Mesendoderm (in vitro differentiated cells): ENCODE measurements around the gene CAMTA1.

Experiments
- DNase-seq: peaks from one replicate; pipeline ENCODE4 v3.0.0; 2013
- H2AK5ac ChIP-seq: 2 replicates; pipeline ENCODE4 v1.6.1; 2013; ENCODE audit warnings: low read length, inconsistent platforms
- H2BK120ac ChIP-seq: 2 replicates; pipeline ENCODE4 v1.6.1; 2013; ENCODE audit warnings: low read depth, mild to moderate bottlenecking, low read length, moderate library complexity, mixed read lengths
- H2BK15ac ChIP-seq: replicated peaks from 2 replicates; pipeline ENCODE4 v1.6.1; 2013; ENCODE audit warnings: low read depth, mild to moderate bottlenecking, moderate library complexity
- H2BK5ac ChIP-seq: 2 replicates; pipeline ENCODE4 v1.6.1; 2013; ENCODE audit warnings: low read length, inconsistent platforms
- H3K18ac ChIP-seq: 2 replicates; pipeline ENCODE4 v1.6.1; 2013; ENCODE audit warnings: mild to moderate bottlenecking, low read length, mixed read lengths
- H3K23ac ChIP-seq: one replicate; pipeline ENCODE4 v1.6.1; 2013; ENCODE audit warnings: low read length
- H3K27ac ChIP-seq: 2 replicates; pipeline ENCODE4 v1.5.1; 2013; ENCODE audit warnings: low read depth, mild to moderate bottlenecking, inconsistent platforms, low read length, moderate library complexity
- H3K27me3 ChIP-seq: 2 replicates; pipeline ENCODE4 v1.6.1; 2013; ENCODE audit warnings: low read length, control low read depth, mild to moderate bottlenecking, inconsistent platforms; ENCODE audit not compliant: insufficient read depth, poor library complexity
- H3K36me3 ChIP-seq: 2 replicates; pipeline ENCODE4 v1.6.1; 2013; ENCODE audit warnings: low read length, inconsistent platforms; ENCODE audit not compliant: control insufficient read depth, insufficient read depth
- H3K4ac ChIP-seq: one replicate; pipeline ENCODE4 v1.6.1; 2013; ENCODE audit warnings: low read depth, mild to moderate bottlenecking, low read length, moderate library complexity
- H3K4me1 ChIP-seq: 2 replicates; pipeline ENCODE4 v1.6.1; 2013; ENCODE audit warnings: low read depth, low read length, inconsistent platforms; ENCODE audit not compliant: control insufficient read depth
- H3K4me2 ChIP-seq: 2 replicates; pipeline ENCODE4 v1.6.1; 2013; ENCODE audit warnings: low read length
- H3K4me3 ChIP-seq: 2 replicates; pipeline ENCODE4 v1.5.1; 2013; ENCODE audit warnings: mild to moderate bottlenecking, low read length
- H3K56ac ChIP-seq: one replicate; pipeline ENCODE4 v1.6.1; 2013; ENCODE audit warnings: low read length
- H3K79me1 ChIP-seq: 2 replicates; pipeline ENCODE4 v1.6.1; 2013; ENCODE audit warnings: low read length, inconsistent platforms
- H3K79me2 ChIP-seq: 2 replicates; pipeline ENCODE4 v1.6.1; 2013; ENCODE audit warnings: mild to moderate bottlenecking, low read length; ENCODE audit not compliant: control insufficient read depth, insufficient read depth
- H3K9ac ChIP-seq: 2 replicates; pipeline ENCODE4 v1.6.1; 2013; ENCODE audit warnings: low read length, inconsistent platforms
- H4K5ac ChIP-seq: one replicate; pipeline ENCODE4 v1.6.1; 2013; ENCODE audit warnings: low read length
- H4K8ac ChIP-seq: one replicate; pipeline ENCODE4 v1.6.1; 2013; ENCODE audit warnings: low read depth, mild to moderate bottlenecking, control low read depth, low read length, moderate library complexity
- WGBS: extraction: QIAGEN DNeasy Blood & Tissue Kit; methylation state at CpG from one replicate; pipeline ENCODE4 v1.1.7; 2013; ENCODE audit warnings: low lambda C conversion rate, missing lambda C conversion rate; ENCODE audit not compliant: insufficient coverage; ENCODE audit errors: extremely low coverage; 5-methylcytosine and 5-hydroxymethylcytosine counted together

CAMTA1 gene

DNA sequence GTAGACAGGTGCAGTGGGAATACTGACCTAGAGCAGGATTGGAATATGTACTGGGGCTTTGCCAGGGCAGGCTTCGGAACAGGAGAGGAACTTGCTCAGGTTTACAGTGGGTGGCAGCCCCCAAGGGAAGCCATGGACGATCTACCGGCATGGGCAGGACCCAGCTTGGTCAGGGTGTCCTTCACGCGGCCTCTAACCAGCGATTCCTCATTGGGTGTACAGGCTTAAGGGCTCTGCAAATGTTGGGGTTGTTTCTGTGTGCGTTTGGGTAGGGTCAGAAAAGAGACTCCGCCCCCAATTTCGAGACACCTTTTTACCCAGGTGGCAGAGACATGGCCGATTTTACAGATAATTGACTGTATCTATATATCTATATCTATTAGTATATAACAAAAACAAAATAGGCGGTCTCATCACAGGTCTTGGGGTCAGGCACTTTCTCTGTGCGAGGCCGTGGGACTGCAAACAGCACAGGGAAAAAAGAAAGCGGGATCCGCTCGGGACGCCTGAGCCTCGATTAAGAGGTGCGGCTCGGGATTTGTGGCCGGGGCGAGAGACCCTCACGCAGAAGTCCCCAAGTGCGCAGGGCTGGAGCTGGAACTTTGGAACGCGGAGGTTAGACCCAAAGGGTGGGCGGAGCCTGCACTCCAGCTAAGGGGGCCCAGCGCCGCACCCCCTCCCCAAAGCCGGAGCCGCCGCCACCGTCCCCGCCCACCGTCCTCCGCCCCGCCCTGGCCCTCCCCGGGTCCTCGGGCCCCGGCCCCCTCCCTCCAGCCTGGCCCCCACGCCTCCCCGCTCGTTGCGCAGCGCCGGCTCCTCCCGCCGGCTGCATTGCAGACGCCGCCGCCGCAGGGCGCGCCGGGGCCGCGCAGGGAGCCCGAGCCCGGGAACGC lies 918.3 kb downstream of the CAMTA1 start:
- WGBS: no CpG with 5 or more reads among the region's 60 CpGs

DNA sequence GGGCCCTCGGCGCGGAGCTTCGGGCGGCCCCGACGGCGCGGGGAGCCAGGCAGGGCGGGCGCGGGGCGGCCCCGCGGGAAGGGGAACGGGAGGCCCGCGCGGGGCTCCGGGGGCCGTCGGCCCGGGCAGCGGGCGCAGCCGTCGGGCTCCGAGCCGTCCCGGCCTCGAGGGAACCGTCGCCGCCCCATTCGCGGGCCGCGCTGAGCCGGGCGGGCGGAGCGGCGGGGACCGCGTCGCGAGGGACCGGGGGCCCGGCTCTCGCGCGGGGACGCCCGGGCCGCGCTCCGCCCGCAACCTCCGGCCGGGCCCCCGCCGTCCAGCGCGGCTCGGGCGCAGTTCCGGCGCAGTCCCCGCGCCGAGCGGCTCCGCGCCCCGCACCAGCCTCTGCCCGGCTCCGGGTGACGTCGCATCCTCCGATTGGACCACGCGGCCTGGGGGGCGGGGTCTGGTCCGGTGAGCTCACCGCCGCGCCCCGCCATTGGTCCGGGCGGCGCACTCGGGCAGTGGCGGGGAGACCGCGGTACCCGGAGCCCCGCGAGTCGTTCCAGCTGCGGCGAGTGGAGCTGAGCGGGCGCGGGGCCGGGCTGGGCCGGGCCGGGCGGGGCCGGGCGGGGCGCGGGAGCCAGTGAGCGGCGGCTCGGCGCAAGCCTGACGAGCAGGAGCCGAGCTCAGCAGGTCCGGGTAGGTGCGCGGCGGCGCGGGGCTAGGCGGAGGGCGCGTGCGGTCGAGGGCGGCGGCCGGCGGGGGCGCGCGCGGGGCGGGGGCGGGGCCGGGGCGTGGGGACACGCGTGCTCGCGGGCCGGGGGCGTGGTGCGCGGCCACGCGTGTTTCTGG lies 919.2 kb downstream of the CAMTA1 start:
- Histone ChIP-seq H3K4me3 (peak overlapping the region; percentile 29), H3K9ac (peak overlapping the region; percentile 61), H3K79me2 (no peaks in the 10 kb centered on the region), H3K79me1 (no peaks in the 10 kb centered on the region), H3K18ac (peak overlapping the region; percentile 86), H2BK15ac (no peak overlapping the region), H4K5ac (no peak overlapping the region), H3K4me1 (no peaks in the 10 kb centered on the region), H3K56ac (peak overlapping the region; percentile 78), H3K27me3 (peaks cover 3% of the 10 kb centered on the region), H2BK5ac (no peak overlapping the region), H3K23ac (no peak overlapping the region), H2BK120ac (no peak overlapping the region), H2AK5ac (no peak overlapping the region), H3K4me2 (peak overlapping the region; percentile 11), H4K8ac (peak overlapping the region; percentile 89), H3K27ac (no peak overlapping the region), H3K4ac (peak overlapping the region; percentile 22), H3K36me3 (no peaks in the 10 kb centered on the region)
- WGBS: no CpG with 5 or more reads among the region's 151 CpGs
- DNase-seq: peak; percentile 95

More for the DNA sequence above, 918.3 kb downstream of the CAMTA1 start:
- H3K79me1 ChIP-seq: no peaks in the 10 kb centered on the region
- H3K4me1 ChIP-seq: no peaks in the 10 kb centered on the region
- H3K4ac ChIP-seq: peak overlapping the region; percentile 22
- DNase-seq: peak; percentile 58
- H3K4me3 ChIP-seq: peak overlapping the region; percentile 29
- peak overlapping the region; percentile 37 for H3K56ac ChIP-seq
- H4K5ac ChIP-seq: no peak overlapping the region
- peak overlapping the region; percentile 11 for H3K4me2 ChIP-seq
- peak overlapping the region; percentile 89 for H4K8ac ChIP-seq
- H2AK5ac ChIP-seq: no peak overlapping the region
- H3K27me3 ChIP-seq: peaks cover 3% of the 10 kb centered on the region
- no peak overlapping the region for H2BK5ac ChIP-seq
- H3K36me3 ChIP-seq: no peaks in the 10 kb centered on the region
- H3K79me2 ChIP-seq: no peaks in the 10 kb centered on the region
- H3K9ac ChIP-seq: peak overlapping the region; percentile 61
- no peak overlapping the region for H2BK120ac ChIP-seq
- H2BK15ac ChIP-seq: no peak overlapping the region
- H3K27ac ChIP-seq: no peak overlapping the region
- H3K23ac ChIP-seq: no peak overlapping the region
- H3K18ac ChIP-seq: peak overlapping the region; percentile 86

DNA sequence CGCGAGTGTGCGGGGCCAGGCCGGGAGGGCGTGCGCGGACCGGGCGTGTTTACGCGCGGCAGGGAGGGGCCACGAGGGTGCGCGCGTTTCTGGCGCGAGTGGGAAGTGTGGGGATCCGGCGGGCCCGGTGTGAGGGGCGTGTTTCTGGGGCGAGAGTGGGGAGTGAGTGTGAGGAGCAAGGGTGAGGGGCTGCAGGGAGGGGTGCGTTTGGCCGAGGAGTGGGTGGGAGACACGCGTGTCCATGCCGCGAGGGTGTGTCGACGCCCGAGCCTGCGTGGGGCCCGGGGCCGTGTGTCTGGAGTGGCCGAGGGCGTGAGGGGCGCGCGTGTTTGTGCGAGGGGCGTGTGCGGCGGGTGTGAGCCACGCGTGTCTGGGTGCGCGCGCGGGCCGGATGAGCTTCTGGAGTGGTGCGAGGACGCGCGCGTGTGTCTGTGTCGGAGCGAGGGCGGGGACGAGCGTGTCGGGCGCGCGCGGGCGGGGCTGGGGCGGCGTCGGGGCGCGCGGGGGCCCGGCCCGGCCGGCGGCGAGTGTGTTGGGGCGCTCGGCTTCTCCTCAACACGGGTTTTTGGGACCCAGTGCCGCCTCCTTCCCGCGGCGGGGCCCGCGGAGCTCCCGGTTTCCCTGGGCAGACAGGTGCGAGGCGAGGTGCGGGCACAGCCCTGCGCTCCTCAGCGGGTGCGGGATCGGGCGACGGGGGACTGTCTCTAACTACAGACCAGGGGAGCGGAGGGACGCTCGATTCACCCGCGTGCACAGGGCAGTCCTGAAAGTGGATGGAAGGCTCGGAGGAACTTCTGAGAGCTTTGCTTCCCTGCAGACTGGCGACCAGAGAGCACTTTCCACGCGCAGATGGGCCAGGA lies 920.0 kb downstream of the CAMTA1 start:
- H3K79me2 ChIP-seq: no peaks in the 10 kb centered on the region
- no peaks in the 10 kb centered on the region for H3K79me1 ChIP-seq
- H3K18ac ChIP-seq: peak overlapping the region; percentile 56
- WGBS: no CpG with 5 or more reads among the region's 106 CpGs
- peaks cover 3% of the 10 kb centered on the region for H3K27me3 ChIP-seq
- no peak overlapping the region for H2BK15ac ChIP-seq
- H3K23ac ChIP-seq: peak overlapping the region; percentile 80
- peak overlapping the region; percentile 48 for H3K4me2 ChIP-seq
- H3K9ac ChIP-seq: peak overlapping the region; percentile 55
- H2BK5ac ChIP-seq: no peak overlapping the region
- peak; percentile 19 for DNase-seq
- no peak overlapping the region for H3K4ac ChIP-seq
- H4K5ac ChIP-seq: no peak overlapping the region
- no peak overlapping the region for H2AK5ac ChIP-seq
- peak overlapping the region; percentile 78 for H3K56ac ChIP-seq
- no peaks in the 10 kb centered on the region for H3K36me3 ChIP-seq
- H4K8ac ChIP-seq: no peak overlapping the region
- peak overlapping the region; percentile 34 for H3K4me3 ChIP-seq
- no peak overlapping the region for H2BK120ac ChIP-seq
- no peaks in the 10 kb centered on the region for H3K4me1 ChIP-seq
- no peak overlapping the region for H3K27ac ChIP-seq

DNA sequence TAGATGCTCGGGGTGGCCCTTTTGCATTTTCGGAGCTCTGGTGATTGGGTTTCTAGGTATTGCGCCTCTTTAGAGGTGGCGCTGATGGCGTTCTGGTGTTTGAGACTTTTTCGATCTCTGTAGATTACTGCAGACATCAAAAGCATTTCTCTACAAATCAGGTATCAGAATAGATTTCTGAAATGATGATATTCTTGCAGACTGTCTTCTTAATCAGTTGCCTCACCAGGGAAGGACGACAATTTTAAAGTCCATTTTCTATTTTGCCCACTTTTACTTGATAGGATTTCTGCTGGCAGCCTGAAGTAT lies 920.6 kb downstream of the CAMTA1 start:
- H3K79me1 ChIP-seq: no peaks in the 10 kb centered on the region
- H2AK5ac ChIP-seq: no peak overlapping the region
- H2BK15ac ChIP-seq: no peak overlapping the region
- no peaks in the 10 kb centered on the region for H3K79me2 ChIP-seq
- peaks cover 3% of the 10 kb centered on the region for H3K27me3 ChIP-seq
- no peak overlapping the region for H3K4ac ChIP-seq
- no peak overlapping the region for H4K8ac ChIP-seq
- no peak overlapping the region for H3K4me3 ChIP-seq
- no peak overlapping the region for H3K9ac ChIP-seq
- no peaks in the 10 kb centered on the region for H3K4me1 ChIP-seq
- H3K18ac ChIP-seq: no peak overlapping the region
- no peak overlapping the region for H4K5ac ChIP-seq
- no peaks in the 10 kb centered on the region for H3K36me3 ChIP-seq
- peak overlapping the region; percentile 27 for H3K4me2 ChIP-seq
- whole genome bisulfite sequencing: no CpG with 5 or more reads among the region's 7 CpGs
- H3K23ac ChIP-seq: no peak overlapping the region
- no peak overlapping the region for H2BK5ac ChIP-seq
- H3K56ac ChIP-seq: no peak overlapping the region
- no peak overlapping the region for H3K27ac ChIP-seq
- DNase-seq: no peak
- H2BK120ac ChIP-seq: no peak overlapping the region

DNA sequence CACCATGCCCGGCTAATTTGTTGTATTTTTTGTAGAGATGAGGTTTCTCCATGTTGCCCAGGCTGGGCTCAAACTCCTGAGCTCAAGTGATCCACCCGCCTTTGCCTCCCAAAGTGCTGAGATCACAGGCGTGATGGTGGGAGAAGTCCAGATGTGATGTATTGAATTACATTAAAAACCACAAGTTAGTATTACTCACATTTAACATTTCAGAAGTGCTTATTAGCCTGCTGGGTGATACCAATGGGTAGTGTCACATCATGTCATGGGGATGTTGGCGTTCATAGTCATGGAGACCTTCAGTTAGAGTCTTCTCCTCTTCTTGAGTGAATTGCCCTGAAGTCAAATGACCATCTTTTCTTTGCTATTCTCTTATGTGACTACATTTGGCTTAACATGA lies 922.3 kb downstream of the CAMTA1 start:
- Histone ChIP-seq H4K8ac (no peak overlapping the region), H4K5ac (no peak overlapping the region), H3K4me3 (no peak overlapping the region), H2BK120ac (no peak overlapping the region), H2BK15ac (no peak overlapping the region), H3K56ac (no peak overlapping the region), H3K23ac (no peak overlapping the region), H2AK5ac (no peak overlapping the region), H3K9ac (no peak overlapping the region), H3K27ac (no peak overlapping the region), H3K4me2 (no peak overlapping the region), H3K4ac (no peak overlapping the region), H3K79me2 (no peaks in the 10 kb centered on the region), H3K18ac (no peak overlapping the region), H2BK5ac (no peak overlapping the region), H3K36me3 (no peaks in the 10 kb centered on the region), H3K79me1 (no peaks in the 10 kb centered on the region), H3K4me1 (no peaks in the 10 kb centered on the region), H3K27me3 (peaks cover 3% of the 10 kb centered on the region)
- no peak for DNase-seq
- no CpG with 5 or more reads among the region's 4 CpGs for WGBS
